ENCODE results near the gene NUP93.
"Not testable (repeated sequence)": the region's sequence is repeated elsewhere in the genome, so short reads cannot be mapped to it uniquely, and the experiment has no call there.

Gene NUP93

DNA sequence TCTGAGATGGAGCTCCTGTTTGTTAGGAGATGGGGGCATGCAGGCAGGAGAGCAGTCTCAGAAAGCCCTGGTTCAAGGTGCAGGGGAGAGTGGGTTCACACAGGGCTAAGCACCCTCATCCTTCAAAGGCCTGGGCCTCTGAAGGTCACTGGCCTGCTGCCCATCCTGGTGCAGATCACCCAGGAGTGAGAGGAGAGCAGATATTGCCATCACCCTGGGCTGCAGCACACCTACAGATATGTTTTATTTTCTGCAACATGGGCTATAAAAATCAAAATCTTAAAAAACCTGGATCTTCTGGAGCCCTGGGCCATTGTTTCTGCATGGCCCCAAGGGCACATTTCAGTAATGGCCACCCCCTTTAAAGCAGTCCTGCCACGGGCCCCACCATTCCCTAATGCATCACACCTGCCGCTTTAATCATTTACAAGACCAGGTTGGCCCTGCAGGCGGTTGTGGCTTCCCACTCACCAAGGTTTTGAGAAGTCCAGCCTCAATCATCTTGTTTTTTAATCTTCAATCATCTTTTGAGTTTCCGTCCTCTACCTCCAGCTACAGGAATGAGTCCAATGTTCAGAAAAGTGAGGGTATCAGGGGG lies 20.4 kb upstream of the NUP93 start:
- no peak for DNase-seq

DNA sequence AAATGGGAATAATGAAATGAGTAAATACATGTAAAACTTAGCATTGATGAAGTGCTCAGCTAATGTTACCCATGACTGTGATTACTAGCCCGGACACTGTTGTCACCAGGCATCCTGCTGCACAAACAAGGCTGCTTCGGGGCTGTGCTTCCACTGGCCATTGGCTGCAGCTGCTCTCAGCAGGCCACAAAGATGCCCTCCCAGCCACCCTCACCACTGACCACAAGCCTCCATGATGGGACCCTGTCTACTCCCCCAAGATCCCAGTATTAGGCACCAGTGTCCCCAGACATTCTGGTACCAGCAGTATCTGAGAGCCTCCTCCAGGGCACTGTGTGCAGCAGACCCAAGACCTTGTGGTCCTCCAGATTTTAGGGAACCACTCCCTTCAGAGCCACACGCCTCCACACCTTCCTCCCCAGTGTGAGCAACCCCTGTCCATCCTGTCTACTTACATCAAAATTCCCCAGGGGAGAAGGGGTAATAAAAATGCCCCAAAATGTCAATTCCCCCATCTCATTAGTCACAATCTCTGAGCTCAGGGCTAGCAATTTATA lies 19.7 kb upstream of the NUP93 start:
- no peak for DNase-seq

DNA sequence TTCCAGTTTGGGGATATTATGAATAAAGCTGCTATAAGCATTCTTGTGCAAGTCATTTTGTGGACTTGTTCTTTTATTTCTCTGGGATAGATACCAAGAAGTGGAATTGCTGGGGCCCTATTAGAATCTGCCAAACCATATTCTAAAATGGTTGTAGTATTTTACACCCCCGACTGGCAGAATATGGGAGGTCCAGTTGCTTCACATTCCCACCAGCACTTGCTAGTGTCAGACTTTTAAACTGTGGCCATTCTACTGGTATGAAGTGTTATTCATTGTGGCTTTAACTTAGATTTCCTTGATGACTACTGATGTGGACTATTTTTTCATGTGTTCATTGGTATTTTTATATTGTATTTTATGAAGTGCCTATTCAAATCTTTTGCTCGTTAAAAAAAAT lies 18.1 kb upstream of the NUP93 start:
- DNase-seq: no peak

DNA sequence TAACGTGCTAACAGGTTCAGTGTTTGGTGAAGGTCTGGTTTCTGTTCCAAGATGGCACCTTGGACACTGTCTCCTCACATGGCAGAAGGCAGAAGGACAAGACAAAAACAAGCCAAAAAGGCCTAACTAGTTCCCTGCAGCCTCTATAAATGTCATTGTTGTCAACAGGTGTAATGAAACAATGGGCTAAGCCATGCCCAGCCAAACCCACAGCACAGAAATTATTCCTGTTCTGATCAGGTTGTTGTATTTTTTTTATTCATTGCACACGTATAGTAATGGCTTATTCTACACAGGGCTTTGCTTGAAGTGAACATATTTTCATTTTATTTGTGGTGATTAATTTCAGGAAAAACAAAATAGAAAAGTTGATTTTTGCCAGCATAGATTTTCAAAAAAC lies 16.1 kb upstream of the NUP93 start:
- no peak for DNase-seq

DNA sequence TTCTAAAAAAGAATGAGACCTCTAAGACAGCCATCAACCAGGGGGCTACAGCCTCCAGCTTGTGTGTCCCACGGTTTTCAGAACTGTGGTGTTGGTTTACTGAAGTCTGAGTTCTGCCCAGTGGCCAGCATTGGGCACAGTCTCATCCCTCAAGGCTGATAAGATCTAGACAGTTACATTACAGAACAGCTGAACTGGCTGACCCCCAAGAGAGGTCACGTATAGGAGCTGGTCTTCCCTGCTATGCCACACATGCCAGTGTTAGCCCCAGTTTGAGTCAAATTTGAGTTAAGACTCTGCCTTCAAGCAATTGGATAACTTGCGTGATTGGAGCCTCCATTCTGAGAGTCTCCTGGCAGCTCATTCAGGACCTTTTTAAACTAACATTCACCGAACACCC lies 14.8 kb upstream of the NUP93 start:
- DNase-seq: no peak

DNA sequence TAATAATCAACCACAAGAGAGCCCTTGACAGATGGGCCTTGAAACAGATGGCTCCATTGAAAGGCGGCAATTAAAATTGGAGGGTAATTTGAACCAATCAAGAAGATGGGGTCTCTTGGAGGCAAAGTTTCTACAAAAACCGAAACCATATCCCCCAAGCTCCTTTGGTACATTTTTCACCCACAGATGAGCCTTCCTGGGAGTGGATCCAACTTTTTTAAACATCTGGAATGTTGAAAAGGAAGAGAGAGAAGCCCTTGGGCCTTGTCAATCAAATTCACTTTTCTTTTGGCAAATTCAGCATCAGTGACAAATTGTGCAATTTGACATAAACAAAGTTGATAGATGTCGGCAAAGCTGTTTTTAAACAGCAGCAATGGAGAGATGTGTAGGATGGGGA lies 13.2 kb upstream of the NUP93 start:
- no peak for DNase-seq

DNA sequence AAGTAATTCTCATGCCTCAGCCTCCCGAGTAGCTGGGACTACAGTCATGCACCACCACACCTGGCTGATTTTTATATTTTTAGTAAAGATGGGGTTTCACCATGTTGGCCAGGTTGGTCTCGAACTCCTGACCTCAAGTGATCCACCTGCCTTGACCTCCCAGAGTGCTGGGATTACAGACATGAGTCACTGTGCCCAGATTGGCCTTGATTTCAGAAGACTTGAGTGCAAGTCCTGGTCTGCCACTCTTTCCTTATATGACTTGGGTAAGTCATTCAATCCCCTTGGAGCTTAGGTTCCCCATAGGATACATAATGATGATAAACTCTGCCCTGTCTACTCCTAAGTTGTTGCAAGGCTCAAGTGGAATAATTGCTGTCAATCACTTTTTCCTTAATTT lies 12.4 kb upstream of the NUP93 start:
- DNase-seq: not testable (repeated sequence)

DNA sequence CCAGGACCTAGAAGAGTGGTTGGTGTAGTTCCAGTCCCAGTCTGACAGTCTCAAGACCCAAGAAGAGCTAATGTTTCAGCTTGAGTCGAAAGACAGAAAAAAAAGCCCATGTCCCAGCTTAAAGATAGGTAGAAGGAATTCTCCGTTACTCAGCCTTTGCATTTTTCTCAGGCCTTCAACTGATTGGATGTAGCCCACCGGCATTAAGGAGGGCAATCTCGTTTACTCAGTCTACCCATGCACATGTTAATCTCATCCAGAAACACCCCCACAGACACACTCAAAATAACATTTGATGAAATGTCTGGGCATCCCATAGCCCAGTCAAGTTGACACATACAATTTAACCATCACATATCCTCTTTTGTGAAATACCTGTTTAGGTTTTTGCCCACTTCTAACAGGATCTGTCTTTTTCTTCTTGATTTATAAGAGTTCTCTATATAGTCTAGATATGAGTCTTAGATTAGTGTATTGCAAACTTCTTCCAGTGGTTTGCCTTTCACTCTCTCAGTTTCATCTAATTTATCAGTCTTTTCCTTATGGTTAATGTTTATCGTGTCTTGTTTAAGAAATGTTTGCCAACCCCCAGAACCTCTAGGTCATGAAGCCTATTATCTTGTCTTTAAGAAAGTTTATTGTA lies 7.6 kb upstream of the NUP93 start:
- no peak for DNase-seq

DNA sequence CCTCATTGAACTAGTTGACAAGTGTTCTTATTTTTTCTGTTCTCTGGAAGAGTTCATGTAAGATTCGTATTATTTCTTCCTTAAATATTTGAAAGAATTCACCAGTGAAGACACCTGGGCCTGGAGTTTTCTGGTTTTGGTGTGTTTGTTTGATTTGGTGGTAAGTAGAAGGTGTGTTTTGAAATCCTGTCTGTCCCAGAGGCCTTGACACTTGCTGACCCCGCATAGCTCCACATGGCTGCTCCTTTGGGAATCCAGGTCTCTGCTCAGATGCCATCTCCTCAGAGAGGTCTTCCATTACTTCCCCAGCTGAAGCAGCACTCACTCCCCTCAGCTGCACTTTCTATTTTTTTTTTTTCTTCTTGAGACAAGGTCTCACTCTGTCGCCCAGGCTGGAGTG lies 5.7 kb upstream of the NUP93 start:
- no peak for DNase-seq

DNA sequence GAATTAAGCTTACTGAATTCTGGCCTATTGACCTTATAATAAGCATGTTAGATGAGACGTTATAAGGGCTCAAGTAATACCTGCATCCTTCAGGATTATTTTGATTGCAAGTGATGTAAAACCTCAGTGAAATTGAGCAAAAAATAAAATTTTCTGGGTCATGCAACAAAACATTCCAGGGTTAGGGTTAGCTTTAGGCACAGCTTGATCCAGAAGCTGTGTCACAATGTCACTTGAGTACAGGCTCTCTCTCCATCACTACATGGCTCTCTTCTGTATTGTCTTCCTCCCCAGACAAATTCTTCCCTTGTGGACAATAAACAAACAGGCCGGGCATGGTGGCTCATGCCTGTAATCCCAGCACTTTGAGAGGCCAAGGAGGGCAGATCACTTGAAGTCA lies 3.6 kb upstream of the NUP93 start:
- DNase-seq: no peak

DNA sequence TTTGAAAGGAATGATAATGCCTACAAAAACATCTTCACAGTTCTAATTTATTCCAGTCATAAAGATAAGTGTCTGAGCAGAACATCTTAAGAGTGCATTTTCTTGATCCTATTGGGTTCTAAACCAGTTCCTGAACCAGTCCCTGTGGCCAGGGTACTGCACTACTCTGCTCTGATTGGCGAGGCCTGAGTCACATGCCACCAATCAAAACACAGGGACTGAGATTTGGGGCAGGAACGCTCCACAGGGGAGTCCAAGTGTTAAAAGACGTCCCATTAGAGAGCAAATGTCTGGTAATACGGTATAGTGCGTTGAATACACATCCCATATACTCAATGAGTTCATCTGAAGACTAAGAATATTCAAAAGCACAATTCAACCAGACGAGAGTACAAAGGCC lies 3.0 kb upstream of the NUP93 start:
- no peak for DNase-seq

DNA sequence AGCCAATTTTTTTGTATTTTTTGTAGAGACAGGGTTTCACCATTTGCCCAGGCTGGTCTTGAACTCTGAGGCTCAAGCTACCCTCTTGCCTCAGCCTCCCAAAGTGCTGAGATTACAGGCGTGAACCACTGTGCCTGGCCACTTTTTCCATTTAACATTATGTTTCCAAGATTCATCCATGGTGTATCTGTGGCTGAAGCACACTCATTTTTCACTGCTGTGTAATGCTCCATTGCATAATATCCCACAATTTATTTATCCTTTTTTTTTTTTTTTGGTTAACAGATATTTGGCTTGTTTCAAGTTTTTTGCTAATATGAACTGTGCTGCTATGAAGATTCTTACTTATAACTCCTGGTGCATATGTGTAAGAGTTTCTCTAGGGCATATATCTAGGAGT lies 1.9 kb upstream of the NUP93 start:
- no peak for DNase-seq

DNA sequence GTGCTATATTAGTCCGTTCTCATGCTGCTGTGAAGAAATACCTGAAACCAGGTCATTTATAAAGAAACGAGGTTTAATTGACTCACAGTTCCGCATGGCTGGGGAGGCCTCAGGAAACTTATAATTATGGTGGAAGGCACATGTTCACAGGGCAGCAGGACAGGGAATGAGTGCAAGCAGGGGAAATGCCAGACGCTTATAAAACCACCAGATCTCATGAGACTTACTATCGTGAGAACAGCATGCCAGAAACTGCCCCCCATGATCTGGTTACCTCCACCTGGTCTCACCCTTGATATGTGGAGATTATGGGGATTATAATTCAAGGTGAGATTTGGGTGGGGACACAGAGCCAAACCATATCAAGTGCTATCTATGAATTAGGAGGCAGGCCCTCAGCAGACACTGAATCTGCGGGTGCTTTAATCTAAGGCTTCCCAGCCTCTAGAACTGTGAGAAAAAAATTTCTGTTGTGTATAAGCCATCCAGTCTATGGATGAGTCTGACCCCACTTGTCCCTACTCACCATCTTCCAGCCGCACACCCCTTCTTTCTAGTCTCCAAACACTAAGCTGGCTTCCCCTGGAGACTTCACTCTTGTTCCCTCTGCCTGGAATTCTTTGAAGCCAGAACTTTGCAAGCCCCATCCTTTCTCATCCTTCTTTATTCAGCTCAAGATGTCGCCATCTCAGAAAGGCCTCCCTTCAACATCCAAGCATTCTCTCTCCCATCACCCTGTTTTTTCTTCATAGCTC lies 772 bp upstream of the NUP93 start:
- no peak for DNase-seq

DNA sequence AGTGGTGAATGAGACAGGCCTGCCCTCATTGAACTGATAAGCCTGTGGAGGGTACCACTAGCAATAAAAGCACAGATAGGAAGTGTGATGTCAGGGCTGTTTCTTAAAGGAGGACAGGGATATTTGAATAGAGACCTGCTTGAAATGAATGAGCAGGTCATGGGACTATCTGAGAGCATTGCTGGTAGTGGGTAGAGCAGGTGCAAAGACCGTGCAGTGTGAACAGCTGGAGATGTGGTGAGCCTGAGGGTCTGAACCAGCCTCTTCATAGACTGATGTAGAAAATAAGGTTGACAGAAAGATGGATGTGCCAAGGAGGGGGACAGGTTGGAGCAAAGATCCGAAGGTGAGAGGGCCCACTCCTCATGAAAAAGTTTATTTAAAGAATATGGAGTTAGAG lies 2.4 kb downstream of the NUP93 start:
- no peak for DNase-seq

DNA sequence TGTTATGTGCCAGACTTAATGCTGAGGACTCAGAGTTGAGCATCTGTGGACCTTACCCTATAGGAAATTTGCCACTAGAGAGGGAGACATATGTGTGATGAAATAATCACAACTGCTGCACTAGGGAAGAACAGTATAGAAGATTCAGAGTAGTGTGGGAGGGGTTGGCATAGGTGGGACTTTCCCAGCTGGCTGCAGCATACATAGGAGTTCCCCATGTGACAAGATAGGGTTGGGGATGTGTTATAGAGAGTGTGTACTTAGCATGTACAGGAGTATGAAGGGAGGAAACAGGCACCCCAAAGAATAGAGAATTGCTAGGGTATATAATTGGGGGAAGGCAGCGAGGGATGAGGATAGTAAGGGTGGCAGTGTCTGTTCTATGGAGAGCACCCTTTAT lies 2.9 kb downstream of the NUP93 start:
- no peak for DNase-seq

DNA sequence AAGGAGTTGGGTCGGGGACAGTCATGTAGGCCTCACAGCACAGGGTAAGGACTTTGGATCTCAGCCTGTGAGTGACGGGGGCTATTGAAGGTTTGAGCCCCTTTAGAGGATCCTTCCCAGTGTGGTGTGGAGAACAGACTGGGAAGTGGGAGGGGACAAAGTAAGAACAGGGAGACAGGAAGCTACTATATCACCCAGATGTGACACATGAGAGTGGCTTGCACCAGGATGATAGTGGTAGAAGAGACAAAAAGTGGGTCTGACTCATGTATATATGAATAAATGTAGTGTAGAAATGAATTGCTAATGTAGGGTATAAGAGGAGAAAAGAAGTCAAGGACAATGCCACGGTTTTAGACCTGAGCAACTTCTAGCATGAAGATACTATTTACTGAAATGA lies 4.5 kb downstream of the NUP93 start:
- no peak for DNase-seq

DNA sequence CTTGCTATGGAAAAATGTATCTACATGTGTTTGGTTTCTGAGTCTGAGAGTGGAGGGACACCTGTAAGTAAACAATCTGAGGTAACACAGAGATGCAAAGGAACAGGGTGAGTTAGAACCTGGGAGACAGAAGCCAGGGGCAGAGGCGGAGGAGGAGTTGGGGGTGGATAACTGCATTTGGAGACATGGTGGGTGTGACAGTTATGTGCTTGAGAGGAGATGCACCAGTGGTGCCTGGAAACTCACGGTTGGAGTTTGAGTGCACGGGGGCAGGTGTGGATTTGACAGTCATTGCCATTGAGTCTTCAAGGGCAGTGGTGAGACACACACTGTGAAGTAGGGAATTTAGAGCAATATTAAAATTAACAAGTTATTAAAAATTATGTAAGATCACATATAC lies 6.5 kb downstream of the NUP93 start:
- DNase-seq: no peak

DNA sequence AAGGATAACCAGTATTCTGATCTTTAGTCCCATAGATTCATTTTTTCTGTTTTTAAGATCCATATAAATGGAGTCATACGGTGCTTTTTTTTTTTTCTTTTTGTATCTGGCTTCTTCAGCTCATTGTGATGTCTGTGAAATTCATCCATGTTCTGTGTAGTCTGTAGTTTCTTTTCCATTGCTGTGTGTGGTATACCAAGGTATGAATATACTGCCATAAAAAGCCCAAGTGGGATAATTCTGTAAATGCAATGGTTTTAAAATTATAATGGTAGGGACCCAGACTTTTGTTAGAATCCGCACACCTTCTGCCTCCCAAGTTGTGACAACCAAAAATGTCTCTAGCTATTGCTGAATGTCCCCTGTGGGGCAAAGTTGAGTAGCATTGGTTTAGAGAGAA lies 7.6 kb downstream of the NUP93 start:
- DNase-seq: no peak

DNA sequence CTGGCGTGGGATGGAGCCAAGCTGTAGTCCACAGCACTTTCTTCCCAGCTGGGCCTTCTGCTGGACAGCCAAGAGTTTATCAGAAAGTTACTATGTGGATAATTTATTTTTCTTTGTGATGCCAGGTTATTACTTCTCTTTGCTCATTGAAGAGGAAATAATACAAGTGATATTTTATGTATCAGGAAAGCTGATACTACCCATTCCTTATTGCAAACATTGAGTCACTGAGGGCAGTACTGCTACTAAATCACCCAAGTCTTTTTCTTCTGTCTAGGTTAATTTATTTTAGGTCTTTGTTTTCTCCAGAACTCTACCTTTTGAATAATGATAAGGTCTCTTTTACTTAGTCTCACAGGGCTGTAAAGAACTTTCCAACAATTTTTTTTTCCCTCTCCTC lies 8.3 kb downstream of the NUP93 start:
- DNase-seq: no peak

DNA sequence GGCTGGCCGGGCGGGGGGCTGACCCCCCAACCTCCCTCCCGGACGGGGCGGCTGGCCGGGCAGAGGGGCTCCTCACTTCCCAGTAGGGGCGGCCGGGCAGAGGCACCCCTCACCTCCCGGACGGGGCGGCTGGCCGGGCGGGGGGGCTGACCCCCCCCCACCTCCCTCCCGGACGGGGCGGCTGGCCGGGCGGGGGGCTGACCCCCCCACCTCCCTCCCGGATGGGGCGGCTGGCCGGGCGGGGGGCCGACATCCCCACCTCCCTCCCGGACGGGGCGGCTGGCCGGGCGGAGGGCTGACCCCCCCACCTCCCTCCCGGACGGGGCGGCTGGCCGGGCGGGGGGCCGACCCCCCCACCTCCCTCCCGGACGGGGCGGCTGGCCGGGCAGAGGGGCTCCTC lies 9.4 kb downstream of the NUP93 start:
- not testable (repeated sequence) for DNase-seq

DNA sequence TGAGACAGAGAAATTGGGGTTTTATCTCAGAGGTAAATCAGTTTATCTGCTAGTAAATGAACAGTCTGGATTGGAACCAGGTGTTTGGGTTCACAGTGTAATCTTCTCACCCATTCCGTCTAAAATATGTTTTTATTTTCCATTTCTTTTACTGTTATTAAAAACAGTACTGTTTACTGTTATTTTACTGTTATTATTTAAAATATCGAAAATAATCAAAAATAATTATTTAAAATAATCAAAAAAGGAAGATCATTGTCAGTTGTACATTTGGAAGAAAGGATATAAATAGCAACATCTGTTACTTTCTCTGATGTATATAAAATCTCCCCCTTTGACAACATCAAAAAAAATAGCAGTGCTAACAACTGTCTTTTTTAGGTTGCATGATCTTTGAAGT lies 11.5 kb downstream of the NUP93 start:
- DNase-seq: no peak

DNA sequence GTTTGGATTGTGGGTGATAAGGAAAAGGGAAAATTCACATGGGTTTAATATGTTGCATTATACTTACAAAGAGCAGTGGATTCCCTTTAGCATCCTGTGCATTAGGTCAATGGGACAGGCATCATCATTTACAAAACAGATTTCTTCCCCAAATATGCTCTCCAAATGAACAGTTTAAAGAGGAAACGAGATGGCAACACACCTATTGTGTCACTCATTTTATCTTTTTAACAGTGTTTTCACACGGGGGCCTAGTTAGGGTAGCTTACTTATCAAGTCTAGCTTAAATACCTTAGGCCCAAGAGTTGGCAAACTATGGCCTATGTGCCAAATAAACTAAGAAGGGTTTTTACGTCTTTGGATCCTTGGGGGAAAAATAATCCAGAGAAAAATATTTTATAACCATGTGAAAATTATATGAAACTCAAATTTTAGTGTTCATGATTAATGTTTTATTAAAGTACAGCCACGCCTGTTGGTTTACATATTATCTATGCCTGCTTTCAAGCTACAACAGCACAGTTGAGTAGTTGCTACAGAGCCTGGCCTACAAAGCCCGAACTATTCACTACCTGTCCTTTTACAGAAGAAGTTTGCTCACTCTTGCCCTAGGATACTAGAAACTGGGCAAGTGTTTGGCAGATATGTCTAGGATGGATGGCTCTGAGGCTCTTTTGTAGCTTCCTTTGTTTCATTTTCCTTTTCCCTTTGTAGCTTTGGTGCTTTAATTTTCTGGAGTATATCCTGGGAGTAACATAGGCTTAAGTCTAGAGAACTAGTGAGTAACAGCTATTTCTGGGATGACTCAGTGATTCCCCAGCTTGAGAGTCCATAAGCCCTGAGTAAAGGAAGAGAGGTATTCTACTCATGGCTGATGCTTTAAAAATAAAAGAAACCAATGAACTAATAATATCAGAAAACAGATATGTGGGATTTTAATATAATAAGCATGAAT lies 12.4 kb downstream of the NUP93 start:
- no peak for DNase-seq

DNA sequence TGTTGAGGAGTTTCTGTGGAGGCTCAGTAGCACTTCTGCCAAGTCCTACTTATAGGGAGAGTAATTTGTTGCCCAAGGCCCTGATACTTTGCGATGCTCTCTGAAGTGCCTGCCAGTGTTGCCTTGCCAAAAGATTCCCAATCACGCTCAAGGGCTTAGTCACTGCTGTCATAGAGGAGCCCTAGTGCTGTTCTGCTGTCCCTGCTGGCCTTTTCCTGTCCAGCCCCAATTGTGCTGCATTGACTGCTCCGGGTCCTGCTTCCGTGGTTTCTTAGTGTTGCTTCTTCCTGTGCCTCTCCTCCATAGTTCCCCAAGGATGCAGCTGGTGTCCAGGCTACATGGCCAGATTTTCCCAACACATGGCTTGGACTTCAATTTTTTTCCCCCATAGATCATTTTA lies 13.9 kb downstream of the NUP93 start:
- DNase-seq: no peak
